LNCaP clone FGC (cell line): Measurements from ENCODE around the gene PHGDH.

Source experiments
- DNase-seq: peaks from one replicate; pipeline ENCODE4 v3.0.0-alpha.2; 2011; ENCODE audit warnings: low read depth
- H3K4me3 ChIP-seq: 2 replicates; pipeline ENCODE4 v1.5.1; 2011; ENCODE audit warnings: mild to moderate bottlenecking, low read depth, low read length, control low read depth
- TF ChIP-seq, protein P1 (sequence below): IDR thresholded peaks from 2 replicates; pipeline ENCODE4 v1.5.1; 2012; ENCODE audit warnings: mild to moderate bottlenecking; ENCODE audit not compliant: control insufficient read depth, insufficient read depth; ENCODE audit errors: extremely low read depth

PHGDH gene

DNA sequence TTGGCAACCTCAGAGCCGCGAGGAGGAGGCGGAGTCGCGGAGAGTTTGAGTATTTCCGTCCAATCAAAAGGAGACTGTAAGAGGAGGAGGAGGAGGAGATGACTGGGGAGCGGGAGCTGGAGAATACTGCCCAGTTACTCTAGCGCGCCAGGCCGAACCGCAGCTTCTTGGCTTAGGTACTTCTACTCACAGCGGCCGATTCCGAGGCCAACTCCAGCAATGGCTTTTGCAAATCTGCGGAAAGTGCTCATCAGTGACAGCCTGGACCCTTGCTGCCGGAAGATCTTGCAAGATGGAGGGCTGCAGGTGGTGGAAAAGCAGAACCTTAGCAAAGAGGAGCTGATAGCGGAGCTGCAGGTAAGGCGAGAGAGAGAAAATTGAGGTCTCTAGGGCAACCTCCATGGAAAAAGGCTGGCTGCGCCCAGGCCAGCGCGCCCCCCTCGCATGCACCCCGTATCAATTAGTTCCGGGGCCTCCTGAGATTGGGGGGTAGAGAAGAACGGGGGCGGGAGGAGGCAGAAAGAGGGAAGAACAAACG lies at the start of gene PHGDH:
TSS of gene PHGDH (plus strand) at position 131 of the 538 bp plus-strand sequence. CDS start at position 220, 89 bp downstream.
- H3K4me3 ChIP-seq: peak within 1 kb of the TSS; percentile 76
- TF ChIP-seq, protein P1, sequence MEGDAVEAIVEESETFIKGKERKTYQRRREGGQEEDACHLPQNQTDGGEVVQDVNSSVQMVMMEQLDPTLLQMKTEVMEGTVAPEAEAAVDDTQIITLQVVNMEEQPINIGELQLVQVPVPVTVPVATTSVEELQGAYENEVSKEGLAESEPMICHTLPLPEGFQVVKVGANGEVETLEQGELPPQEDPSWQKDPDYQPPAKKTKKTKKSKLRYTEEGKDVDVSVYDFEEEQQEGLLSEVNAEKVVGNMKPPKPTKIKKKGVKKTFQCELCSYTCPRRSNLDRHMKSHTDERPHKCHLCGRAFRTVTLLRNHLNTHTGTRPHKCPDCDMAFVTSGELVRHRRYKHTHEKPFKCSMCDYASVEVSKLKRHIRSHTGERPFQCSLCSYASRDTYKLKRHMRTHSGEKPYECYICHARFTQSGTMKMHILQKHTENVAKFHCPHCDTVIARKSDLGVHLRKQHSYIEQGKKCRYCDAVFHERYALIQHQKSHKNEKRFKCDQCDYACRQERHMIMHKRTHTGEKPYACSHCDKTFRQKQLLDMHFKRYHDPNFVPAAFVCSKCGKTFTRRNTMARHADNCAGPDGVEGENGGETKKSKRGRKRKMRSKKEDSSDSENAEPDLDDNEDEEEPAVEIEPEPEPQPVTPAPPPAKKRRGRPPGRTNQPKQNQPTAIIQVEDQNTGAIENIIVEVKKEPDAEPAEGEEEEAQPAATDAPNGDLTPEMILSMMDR: no peak
- peak; percentile 88 for DNase-seq

- TF ChIP-seq, protein P1: no peak
- no peak overlapping the region for H3K4me3 ChIP-seq
- DNase-seq: no peak
Measured at GRCh38 chr1:119662034-119662437, 49.7 kb upstream of the PHGDH start.

DNA sequence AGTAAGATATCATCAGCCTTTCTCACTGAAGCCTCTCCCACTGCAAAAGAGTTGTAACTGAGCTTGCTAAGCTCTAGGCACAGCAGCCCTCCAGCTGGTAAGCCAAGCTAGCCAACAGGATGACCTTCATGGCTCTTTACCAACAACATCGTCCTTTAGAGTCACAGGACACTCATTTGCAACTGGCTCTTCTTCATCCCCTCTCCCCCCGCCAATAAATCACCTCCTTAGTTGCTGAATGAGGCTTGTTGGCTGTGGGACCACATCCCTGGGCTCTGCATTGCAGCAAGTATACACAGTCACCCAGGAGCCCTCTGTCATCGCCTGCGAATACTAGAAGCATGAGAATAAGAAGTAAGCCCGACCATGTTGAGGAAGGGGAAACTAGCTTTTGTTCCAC lies 47.7 kb upstream of the PHGDH start:
- TF ChIP-seq, protein P1: no peak
- DNase-seq: no peak
- H3K4me3 ChIP-seq: no peak overlapping the region

DNA sequence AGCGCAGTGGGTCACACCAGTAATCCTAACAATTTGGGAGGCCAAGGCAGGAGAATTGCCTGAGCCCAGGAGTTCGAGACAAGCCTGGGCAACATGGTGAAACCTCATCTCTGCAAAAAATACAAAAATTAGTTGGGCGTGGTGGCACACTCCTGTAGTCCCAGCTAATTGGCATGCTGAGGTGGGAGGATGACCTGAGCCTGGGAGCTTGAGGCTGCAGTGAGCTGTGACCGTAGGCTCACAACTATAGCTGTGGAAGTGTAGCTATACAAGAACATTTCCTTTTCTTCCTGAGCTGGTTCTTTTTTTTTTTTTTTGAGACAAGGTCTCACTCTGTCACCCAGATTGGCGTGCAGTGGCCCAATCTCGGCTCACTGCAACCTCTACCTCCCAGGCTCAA lies 44.6 kb upstream of the PHGDH start:
- H3K4me3 ChIP-seq: no peak overlapping the region
- TF ChIP-seq, protein P1: no peak
- no peak for DNase-seq

DNA sequence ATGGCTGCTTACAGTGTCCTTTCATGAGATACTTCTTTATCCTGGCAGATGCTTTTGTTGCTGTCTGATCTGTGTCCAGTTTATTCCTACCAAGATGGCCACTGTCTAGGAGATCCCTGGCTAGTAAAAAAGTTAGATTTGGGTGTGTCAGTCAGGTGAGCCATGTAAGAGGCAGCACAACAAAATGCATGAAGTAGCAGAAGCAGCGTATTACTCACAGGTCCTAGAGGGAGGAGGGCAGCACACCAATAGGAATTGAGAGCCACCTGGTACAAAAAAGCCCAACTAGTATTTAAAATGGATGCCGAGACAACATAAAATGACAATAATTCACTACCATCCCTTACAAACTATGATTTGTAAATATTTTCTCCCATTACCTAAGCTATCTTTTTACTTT lies 40.8 kb upstream of the PHGDH start:
- H3K4me3 ChIP-seq: no peak overlapping the region
- DNase-seq: no peak
- TF ChIP-seq, protein P1: no peak

DNA sequence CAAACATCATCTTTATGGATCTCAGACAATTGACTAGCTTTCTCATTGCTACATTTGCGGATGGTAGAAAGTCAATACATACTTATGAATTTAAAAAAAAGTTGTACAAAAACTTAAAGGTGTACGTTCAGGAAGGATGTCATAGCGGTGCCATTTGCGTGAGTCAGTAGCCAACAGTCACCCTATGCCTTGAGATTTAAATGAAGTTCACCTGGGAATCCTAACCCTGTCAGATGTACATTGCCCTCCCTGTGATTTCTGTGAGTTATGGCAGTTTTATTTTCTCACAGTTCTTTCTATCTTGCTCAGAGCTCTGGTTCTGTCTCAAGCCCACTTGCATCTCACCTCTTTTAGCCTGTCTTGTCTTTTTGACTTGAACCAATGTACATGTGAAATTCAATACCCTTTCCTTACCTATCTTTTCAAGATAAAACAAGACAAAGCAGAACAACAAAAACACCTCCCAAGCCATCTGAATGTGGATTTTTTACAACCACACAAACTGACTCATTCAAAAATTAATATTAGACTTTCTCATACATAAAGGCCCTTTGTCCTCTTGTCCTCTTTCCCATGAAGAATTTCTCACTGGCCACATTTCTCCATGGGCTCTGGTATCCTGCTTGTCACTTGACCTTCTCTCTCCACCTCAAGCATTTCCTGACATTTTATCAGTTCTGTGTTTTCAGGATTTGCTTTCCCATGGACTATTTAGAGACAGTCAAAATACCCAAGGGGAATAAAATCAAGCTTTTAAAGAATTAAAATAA lies 38.4 kb upstream of the PHGDH start:
- no peak for DNase-seq
- no peak overlapping the region for H3K4me3 ChIP-seq
- TF ChIP-seq, protein P1: no peak
